Stimulated activated effector memory CD8-positive, alpha-beta T cell treated with anti-CD3 and anti-CD28 coated beads, Interleukin-12 subunit alpha, Interleukin-12 subunit beta, amount 100 ng/mL, for 72 hours (primary cell): ENCODE measurements around the gene SLITRK2.

Experiments used
- ATAC-seq: fragments of 150-1000 bp; cut with Tn5 transposase; 2 replicates; pipeline ENCODE4 v1.10.0; 2021
- DNase-seq, 2 donors: peaks; one replicate each; pipeline ENCODE4 v3.0.0; 2021 to 2022; ENCODE audit warnings: low spot score in 2 of 2
- H3K27ac Mint-ChIP-seq: one replicate; pipeline ENCODE4 v1.8.0; 2022; ENCODE audit warnings: mild to moderate bottlenecking, mixed read lengths
- H3K36me3 Mint-ChIP-seq: one replicate; pipeline ENCODE4 v1.8.0; 2022; ENCODE audit warnings: mild to moderate bottlenecking, mixed read lengths
- H3K4me1 Mint-ChIP-seq: one replicate; pipeline ENCODE4 v1.8.0; 2022; ENCODE audit warnings: mixed read lengths
- H3K4me3 Mint-ChIP-seq: one replicate; pipeline ENCODE4 v1.8.0; 2022; ENCODE audit warnings: mild to moderate bottlenecking, mixed read lengths
- H3K9me3 Mint-ChIP-seq: one replicate; pipeline ENCODE4 v1.8.0; 2022; ENCODE audit warnings: mixed read lengths

Gene SLITRK2

GRCh38 chrX:145817331-145818185, at the start of gene SLITRK2:
Gene SLITRK2 (plus strand): TSS chrX:145817829. CDS start chrX:145822426, 4,597 bp downstream.
- DNase-seq, result no peak
- no peak for ATAC-seq
- H3K27ac Mint-ChIP-seq, result no peak within 1 kb of the TSS
- no peak within 1 kb of the TSS for H3K4me3 Mint-ChIP-seq
- H3K36me3 Mint-ChIP-seq, result no peaks in the 10 kb centered on the region
- no peaks in the 10 kb centered on the region for H3K9me3 Mint-ChIP-seq
- H3K4me1 Mint-ChIP-seq, result no peaks in the 10 kb centered on the region

DNA sequence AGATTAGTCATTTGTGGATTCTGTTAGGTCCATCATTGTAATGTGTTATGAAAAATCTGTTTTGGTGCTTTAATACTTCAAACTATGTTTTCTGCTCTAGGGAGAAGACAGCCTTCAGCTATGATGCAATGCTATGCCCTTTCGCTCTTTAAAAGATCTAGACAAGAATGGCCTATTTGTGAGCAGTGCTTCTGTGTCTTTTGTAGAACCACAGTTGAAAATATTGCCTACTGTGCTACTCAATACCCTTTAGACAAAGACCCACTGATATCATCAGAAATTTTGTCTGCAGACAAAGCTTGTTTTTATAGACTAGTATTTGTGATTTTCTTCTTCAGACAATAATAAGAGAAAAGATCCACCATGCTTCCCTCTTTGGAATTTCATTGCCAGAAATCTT, 44.6 kb upstream of the SLITRK2 start:
- ATAC-seq (no peak), DNase-seq (no peak)
- Mint-ChIP-seq H3K4me1 (no peaks in the 10 kb centered on the region), H3K4me3 (no peak overlapping the region), H3K9me3 (peaks cover 12% of the 10 kb centered on the region), H3K27ac (no peak overlapping the region), H3K36me3 (no peaks in the 10 kb centered on the region)

DNA sequence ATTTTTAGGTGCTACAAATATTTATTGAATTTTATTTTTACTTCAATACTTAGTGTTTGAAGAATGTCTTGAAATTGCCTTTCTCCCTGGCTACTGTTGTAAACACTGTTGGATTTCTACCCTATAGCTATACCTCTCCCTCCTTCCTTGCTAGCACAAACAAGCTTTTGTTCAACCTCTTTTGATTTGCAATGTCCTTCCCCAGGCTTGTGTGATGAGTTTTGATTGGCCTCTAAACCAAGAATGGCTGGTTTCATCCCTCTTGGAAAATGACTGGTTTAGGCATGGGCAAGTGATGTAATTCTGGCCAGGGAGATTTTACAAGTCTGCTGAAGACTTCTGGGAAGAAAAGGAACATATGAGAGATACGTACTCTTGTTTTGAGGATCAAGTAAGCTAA, 25.3 kb upstream of the SLITRK2 start:
- no peak overlapping the region for H3K27ac Mint-ChIP-seq
- H3K9me3 Mint-ChIP-seq, result peaks cover 10% of the 10 kb centered on the region
- no peaks in the 10 kb centered on the region for H3K36me3 Mint-ChIP-seq
- no peak for ATAC-seq
- no peak for DNase-seq
- H3K4me3 Mint-ChIP-seq, result no peak overlapping the region
- no peaks in the 10 kb centered on the region for H3K4me1 Mint-ChIP-seq

DNA sequence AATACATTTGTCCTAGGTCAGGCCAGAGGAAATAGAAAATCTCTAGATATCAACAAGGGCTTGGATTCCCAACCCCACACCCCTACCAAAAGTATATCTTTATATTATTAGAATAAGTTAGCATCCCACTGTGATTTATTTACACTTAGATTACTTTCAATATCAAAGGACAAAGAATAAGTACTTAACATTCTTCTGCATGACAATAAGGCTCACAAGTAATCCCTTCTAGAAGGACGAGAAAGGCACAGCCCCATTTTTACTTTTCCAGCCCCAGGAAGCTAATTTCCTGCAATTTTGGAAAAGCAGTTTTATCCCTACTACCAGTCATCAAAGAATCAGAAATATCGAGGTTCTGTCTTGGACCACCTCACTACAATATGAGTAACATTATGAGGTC, 14.1 kb upstream of the SLITRK2 start:
- no peak for ATAC-seq

DNA sequence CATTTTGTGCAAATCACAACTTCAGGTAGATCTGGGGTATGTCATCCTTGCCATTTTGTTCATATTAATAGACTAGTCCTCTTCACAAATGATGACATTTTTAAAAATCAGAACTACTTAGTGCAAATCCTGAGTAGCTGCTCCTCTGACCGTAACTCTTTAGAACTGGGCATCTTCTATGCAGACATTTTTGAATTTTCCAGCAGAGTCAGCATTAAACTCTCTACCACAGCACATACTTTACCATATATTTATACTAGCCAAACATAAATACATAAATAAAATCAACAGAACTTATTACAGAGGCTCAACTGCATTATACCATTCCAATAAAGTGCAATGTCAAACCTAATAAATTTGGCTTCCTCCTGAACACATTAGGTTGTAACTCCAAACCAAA, 4.5 kb upstream of the SLITRK2 start:
- Mint-ChIP-seq H3K4me1 (no peaks in the 10 kb centered on the region), H3K27ac (no peak overlapping the region), H3K4me3 (no peak overlapping the region), H3K9me3 (no peaks in the 10 kb centered on the region), H3K36me3 (no peaks in the 10 kb centered on the region)
- DNase-seq (no peak), ATAC-seq (no peak)

More for the DNA sequence above, 14.1 kb upstream of the SLITRK2 start:
- H3K9me3 Mint-ChIP-seq, result no peaks in the 10 kb centered on the region
- H3K27ac Mint-ChIP-seq, result no peak overlapping the region
- H3K36me3 Mint-ChIP-seq, result no peaks in the 10 kb centered on the region
- no peak overlapping the region for H3K4me3 Mint-ChIP-seq
- no peaks in the 10 kb centered on the region for H3K4me1 Mint-ChIP-seq
- no peak for DNase-seq

GRCh38 chrX:145816601-145817315, 871 bp upstream of the SLITRK2 start:
- no peak for ATAC-seq
- DNase-seq, result no peak
- H3K4me1 Mint-ChIP-seq, result no peaks in the 10 kb centered on the region
- no peaks in the 10 kb centered on the region for H3K36me3 Mint-ChIP-seq
- H3K4me3 Mint-ChIP-seq, result no peak overlapping the region
- no peak overlapping the region for H3K27ac Mint-ChIP-seq
- no peaks in the 10 kb centered on the region for H3K9me3 Mint-ChIP-seq

DNA sequence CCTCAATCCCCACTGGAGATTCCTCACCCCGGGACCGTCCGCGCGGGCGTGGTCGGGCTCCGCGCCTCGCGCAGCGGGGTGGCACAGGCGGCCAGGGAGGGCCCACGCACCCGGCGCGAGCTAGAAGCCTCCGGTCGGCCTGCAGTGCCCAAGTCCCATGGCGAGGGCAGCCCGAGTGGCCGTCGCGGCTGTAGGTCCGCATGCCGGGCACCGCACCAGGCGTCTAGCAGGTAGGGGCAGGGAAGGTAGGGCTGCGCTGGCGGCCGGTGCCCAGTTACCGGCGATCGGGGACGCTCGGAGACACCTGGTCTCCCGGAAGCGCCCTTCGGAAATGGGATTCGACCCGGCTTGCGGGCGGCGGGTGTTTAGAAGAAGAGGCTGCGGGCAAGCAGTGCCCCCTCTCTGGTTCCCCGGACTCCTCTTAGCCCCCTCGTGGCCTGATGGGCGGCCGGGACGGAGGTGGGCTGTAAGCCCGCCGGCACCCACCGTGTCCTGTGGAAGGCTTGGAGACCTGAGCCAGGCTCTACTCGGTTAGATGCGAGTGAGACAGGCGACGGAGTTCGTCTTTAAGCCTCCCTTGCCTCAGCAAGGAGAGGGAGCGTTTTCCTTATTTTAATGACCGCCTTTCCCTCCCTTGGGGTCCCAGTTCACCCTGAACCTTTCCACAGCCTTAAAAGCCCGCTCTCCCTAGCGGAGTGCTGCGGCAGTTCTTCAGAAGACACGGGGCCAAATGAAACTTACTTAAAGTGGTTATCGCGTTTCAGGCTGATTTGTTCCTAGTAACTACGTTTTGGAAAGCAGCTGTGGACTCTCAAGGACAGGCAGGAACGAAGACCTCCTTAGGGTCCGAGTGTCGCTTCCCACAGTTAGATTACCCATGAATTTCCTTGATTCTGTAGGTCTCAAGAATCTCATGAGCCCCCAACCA, 821 bp downstream of the SLITRK2 start:
- no peak overlapping the region for H3K27ac Mint-ChIP-seq

DNA sequence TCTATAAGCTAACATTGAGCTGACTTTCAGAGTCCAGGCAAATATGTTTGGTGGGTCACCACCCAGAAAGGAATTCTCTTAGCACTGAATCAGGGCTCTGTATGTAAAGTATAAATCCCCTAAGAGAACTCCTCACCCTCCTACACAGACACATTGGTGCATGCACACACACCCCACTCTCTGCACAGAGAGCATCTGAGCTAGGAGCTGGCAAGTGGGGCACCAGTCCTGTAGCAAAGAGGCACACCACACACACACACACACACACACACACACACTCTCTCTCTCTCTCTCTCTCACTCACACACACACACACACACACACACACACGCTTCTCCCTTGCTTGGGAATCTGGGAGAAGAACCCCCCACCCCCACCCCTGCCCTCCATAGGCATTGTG, 3.2 kb downstream of the SLITRK2 start:
- DNase-seq, result no peak
- Mint-ChIP-seq H3K4me1 (no peaks in the 10 kb centered on the region), H3K36me3 (no peaks in the 10 kb centered on the region), H3K9me3 (no peaks in the 10 kb centered on the region), H3K27ac (no peak overlapping the region), H3K4me3 (no peak overlapping the region)
- ATAC-seq, result no peak

More for the DNA sequence above, 821 bp downstream of the SLITRK2 start:
- Mint-ChIP-seq H3K4me1 (no peaks in the 10 kb centered on the region), H3K9me3 (no peaks in the 10 kb centered on the region), H3K36me3 (no peaks in the 10 kb centered on the region), H3K4me3 (no peak overlapping the region)
- ATAC-seq, result no peak
- no peak for DNase-seq

DNA sequence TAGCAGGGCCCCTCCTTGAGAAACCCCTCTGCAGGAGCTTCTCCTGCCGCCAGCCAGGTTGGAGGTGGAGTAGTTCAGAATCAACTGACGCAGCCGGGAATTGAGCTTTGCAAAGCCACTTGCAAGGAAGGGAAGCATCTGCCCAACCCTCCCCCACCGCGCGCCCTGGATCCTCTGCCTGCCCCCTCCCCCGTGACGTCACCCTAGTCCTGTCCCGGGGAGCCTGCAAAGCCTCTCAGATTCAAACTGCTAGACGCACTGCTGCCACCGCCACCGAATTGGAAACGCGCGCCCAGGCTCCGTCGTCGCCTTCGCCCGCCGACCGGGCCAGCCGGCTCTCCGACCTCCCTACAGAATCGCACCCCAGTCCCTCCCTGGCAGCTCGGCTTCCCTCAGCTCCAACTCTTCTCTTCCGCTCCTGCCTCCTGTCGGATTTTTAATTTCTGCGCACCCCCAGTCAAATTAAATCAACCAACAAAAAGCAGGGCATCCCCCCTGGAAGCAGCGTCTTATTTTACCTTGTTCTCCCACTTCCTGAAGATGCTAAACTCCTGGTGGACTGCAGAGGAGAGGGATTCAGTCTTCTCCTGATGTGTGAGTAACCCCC, 3.8 kb downstream of the SLITRK2 start:
- H3K36me3 Mint-ChIP-seq, result no peaks in the 10 kb centered on the region
- H3K27ac Mint-ChIP-seq, result no peak overlapping the region
- H3K4me3 Mint-ChIP-seq, result no peak overlapping the region
- no peaks in the 10 kb centered on the region for H3K4me1 Mint-ChIP-seq
- H3K9me3 Mint-ChIP-seq, result no peaks in the 10 kb centered on the region
- DNase-seq, result no peak
- no peak for ATAC-seq

- H3K36me3 Mint-ChIP-seq, result no peaks in the 10 kb centered on the region
- DNase-seq, result no peak
Measured at GRCh38 chrX:145821898-145822571, 4.4 kb downstream of the SLITRK2 start.

DNA sequence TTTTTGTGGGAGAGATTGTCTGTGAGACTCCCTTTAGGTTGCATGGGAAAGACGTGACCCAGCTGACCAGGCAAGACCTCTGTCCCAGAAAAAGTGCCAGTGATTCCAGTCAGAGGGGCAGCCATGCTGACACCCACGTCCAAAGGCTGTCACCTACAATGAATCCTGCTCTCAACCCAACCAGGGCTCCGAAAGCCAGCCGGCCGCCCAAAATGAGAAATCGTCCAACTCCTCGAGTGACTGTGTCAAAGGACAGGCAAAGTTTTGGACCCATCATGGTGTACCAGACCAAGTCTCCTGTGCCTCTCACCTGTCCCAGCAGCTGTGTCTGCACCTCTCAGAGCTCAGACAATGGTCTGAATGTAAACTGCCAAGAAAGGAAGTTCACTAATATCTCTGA, 5.5 kb downstream of the SLITRK2 start:
- Mint-ChIP-seq H3K36me3 (no peaks in the 10 kb centered on the region), H3K4me1 (no peaks in the 10 kb centered on the region), H3K4me3 (no peak overlapping the region), H3K27ac (no peak overlapping the region), H3K9me3 (no peaks in the 10 kb centered on the region)
- DNase-seq (no peak), ATAC-seq (no peak)

More at GRCh38 chrX:145821898-145822571, 4.4 kb downstream of the SLITRK2 start:
- no peak for ATAC-seq
- Mint-ChIP-seq H3K4me3 (no peak overlapping the region), H3K4me1 (no peaks in the 10 kb centered on the region), H3K27ac (no peak overlapping the region), H3K9me3 (no peaks in the 10 kb centered on the region)

GRCh38 chrX:145825896-145826295, 8.3 kb downstream of the SLITRK2 start:
- H3K27ac Mint-ChIP-seq, result no peak overlapping the region
- ATAC-seq (no peak), DNase-seq (no peak)
- no peaks in the 10 kb centered on the region for H3K9me3 Mint-ChIP-seq
- no peaks in the 10 kb centered on the region for H3K4me1 Mint-ChIP-seq
- no peaks in the 10 kb centered on the region for H3K36me3 Mint-ChIP-seq
- no peak overlapping the region for H3K4me3 Mint-ChIP-seq

DNA sequence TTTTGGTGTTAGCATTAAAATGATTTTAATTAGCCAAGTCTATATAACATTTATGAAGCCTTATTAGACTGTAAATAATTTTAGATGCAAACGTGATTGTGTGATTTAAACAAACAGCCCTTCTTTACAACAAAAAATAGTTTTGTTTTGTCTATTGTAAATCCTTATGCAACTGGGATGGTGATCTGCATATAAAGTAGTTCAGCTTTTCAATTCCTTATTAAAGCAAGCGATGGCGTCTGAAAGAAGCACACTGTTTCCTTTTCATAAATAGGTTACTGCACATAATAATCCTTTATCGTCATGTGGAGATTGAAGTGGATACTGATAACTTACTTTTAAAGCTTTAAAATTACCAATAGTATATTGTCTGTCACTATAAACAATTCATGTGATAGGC, 8.8 kb downstream of the SLITRK2 start:
- H3K9me3 Mint-ChIP-seq, result no peaks in the 10 kb centered on the region
- H3K36me3 Mint-ChIP-seq, result no peaks in the 10 kb centered on the region
- H3K4me1 Mint-ChIP-seq, result no peaks in the 10 kb centered on the region
- no peak overlapping the region for H3K4me3 Mint-ChIP-seq
- ATAC-seq (no peak), DNase-seq (no peak)
- H3K27ac Mint-ChIP-seq, result no peak overlapping the region

DNA sequence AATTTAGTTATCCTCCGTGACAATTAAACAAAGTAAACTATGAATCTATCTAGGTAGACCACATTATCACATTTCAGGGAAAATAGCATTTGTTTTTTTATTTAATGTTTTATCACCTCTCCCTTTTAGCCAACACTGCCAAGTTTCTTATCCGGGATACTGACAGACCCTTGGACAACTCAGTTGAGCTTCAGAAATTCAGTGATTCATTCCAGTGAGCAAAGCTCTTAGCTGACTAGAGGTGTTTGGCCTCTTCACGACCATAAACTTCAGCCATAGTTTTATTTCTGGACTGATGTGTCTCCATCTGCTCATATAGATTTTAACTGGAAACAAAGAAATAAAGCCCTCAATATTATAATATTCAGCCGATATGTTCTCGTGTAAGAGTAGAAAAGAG, 15.2 kb downstream of the SLITRK2 start:
- DNase-seq, result no peak
- H3K9me3 Mint-ChIP-seq, result no peaks in the 10 kb centered on the region
- H3K36me3 Mint-ChIP-seq, result no peaks in the 10 kb centered on the region
- H3K27ac Mint-ChIP-seq, result no peak overlapping the region
- no peak for ATAC-seq
- H3K4me1 Mint-ChIP-seq, result no peaks in the 10 kb centered on the region
- H3K4me3 Mint-ChIP-seq, result no peak overlapping the region
